WTC11 (cell line): Measurements from ENCODE around the gene GRIN1.

ENCODE experiments used
- CTCF ChIP-seq: fragments of 200-600 bp; IDR thresholded peaks from 2 replicates; pipeline ENCODE4 v1.8.0; 2022; ENCODE audit warnings: antibody characterized with exemption
- NFE2L1 ChIP-seq: sonication (generic); formaldehyde crosslinking; IDR thresholded peaks from 2 replicates; pipeline ENCODE4 v1.8.1; 2023; ENCODE audit warnings: missing genetic modification reagents
- USF1 ChIP-seq: sonication (generic); formaldehyde crosslinking; IDR thresholded peaks from 2 replicates; pipeline ENCODE4 v1.8.0; 2022; ENCODE audit warnings: mild to moderate bottlenecking, missing genetic modification reagents
- ZSCAN18 ChIP-seq: fragments of 250-450 bp; sonication (Bioruptor Pico); IDR thresholded peaks from 2 replicates; pipeline ENCODE4 v2.1.2; 2022; ENCODE audit warnings: mild to moderate bottlenecking, moderate library complexity

- TF ChIP-seq CTCF (no peak), NFE2L1 (no peak), ZSCAN18 (CRISPR knock-in tag) (no peak), USF1 (no peak)
Measured at GRCh38 chr9:137201205-137201868, 62.4 kb downstream of the GRIN1 start.
